ENCODE data around the gene SARDH. TPM values are rescaled to one million over a fixed set of nuclear protein-coding genes. Genes with fewer than 3 reads are reported as not detected.

SARDH gene
- total and polyA plus RNA-seq, 2 of the 13 experiments (the other 11 are each of a cell fraction or from before 2014, with no cell fraction given): 11.6 to 34.9 TPM

- TF ChIP-seq ATF6 (CRISPR knock-in tag; conservative IDR thresholded peaks at IDR 0.05): no peak
Measured at GRCh38 chr9:133727277-133727875, 10.8 kb downstream of the SARDH start (continued).

- Histone ChIP-seq H3K27me3 (ENCODE audit: control insufficient read depth in 1 of 2, insufficient read depth in 2 of 2, low read length in 2 of 2) (no peaks in the 10 kb centered on the region), H3K9me3 (ENCODE audit: low read length) (no peaks in the 10 kb centered on the region), H3K9ac (ENCODE audit: insufficient read depth, low read depth, low read length) (no peak overlapping the region), H3K4me2 (ENCODE audit: low read depth, low read length) (no peak overlapping the region), H3K4me3 (replicated peaks in 1 of 3; ENCODE audit: insufficient read depth in 1 of 3, low read depth in 2 of 3, low read length in 3 of 3) (no peak overlapping the region), H3K4me1 (ENCODE audit: insufficient read depth, low read length) (peaks cover 13% of the 10 kb centered on the region), H3K36me3 (replicated peaks in 1 of 2; ENCODE audit: control insufficient read depth in 1 of 2, insufficient read depth in 2 of 2, low read length in 2 of 2) (peaks cover 0 to 3% of the 10 kb centered on the region in 2 experiments; a peak in 1 of 5 replicates), H3K79me2 (ENCODE audit: insufficient read depth, low read length) (no peaks in the 10 kb centered on the region), H2AFZ (ENCODE audit: low read length) (no peak overlapping the region), H3K27ac (ENCODE audit: extremely low read length, insufficient read depth, low read length) (no peak overlapping the region), H4K20me1 (ENCODE audit: insufficient read depth, low read length) (no peaks in the 10 kb centered on the region; the same call in 1 of the 2 replicates)
- ATAC-seq (peak; percentile 86), DNase-seq (ENCODE audit: low spot score) (peak; percentile 60), FAIRE-seq (peak; percentile 66)
- CTCF ChIA-PET (ENCODE audit: low intra/inter-chr PET ratio, low total read pairs): interaction anchor here (0.8 to 2.6 kb wide), 5 partner anchors 11 to 268 kb away, joined by 4 to 19 read pairs (median 5); partner anchors contain the start of gene ADAMTSL2
- BruUV-seq (replicated peaks): no TSS peak
- 81% methylated on average over 12 of the region's 14 CpGs for WGBS (ENCODE audit: low lambda C conversion rate)
- in situ Hi-C loops (cut with HindIII; ENCODE audit: extremely low pct_ligation_motif_present, low pct_unique_long_range_greater_than_20kb): loop anchor here (25.0 kb wide), 1 partner anchor 189 kb away; the partner anchor contains the start of gene ADAMTSL2
- intact Hi-C loops (cut with micrococcal nuclease; ENCODE audit: unreplicated experiment): loop anchor here (1.0 to 5.0 kb wide), 2 partner anchors 43 to 139 kb away; no protein-coding TSS in a partner anchor
- POLR2A ChIA-PET: interaction anchor here (1.2 to 3.1 kb wide), 7 partner anchors 11 to 267 kb away, joined by 3 to 22 read pairs (median 5); partner anchors contain the start of gene SARDH
- TF ChIP-seq CTCF (CRISPR knock-in tag; IDR thresholded peaks at IDR 0.05): peak; percentile 83
- TF ChIP-seq ZNF503 (CRISPR knock-in tag; IDR thresholded peaks at IDR 0.05): no peak
- 0 out of 2 replicates have a peak, but pooled peaks have one; percentile 51 for TF ChIP-seq NFKB2 (CRISPR knock-in tag; IDR thresholded peaks at IDR 0.05; ENCODE audit: borderline replicate concordance)
- 0 out of 2 replicates have a peak, but pooled peaks have one; percentile 12 for TF ChIP-seq ZNF274 (CRISPR knock-in tag; IDR thresholded peaks at IDR 0.05)
- TF ChIP-seq ZNF574 (CRISPR knock-in tag; IDR thresholded peaks at IDR 0.05): peak; percentile 13; the same call in 1 of the 2 replicates
- TF ChIP-seq BCL6 (CRISPR knock-in tag; IDR thresholded peaks at IDR 0.05): no peak
- peak; percentile 77 for TF ChIP-seq RAD21 (CRISPR knock-in tag; IDR thresholded peaks at IDR 0.05)
Measured at GRCh38 chr9:133726401-133727276, 11.5 kb downstream of the SARDH start.
